Spleen (tissue), 11 donors: Measurements from ENCODE around the gene CD36. TPM values are rescaled to one million over a fixed set of nuclear protein-coding genes. Genes with fewer than 3 reads are reported as not detected.

Source experiments
- DNase-seq: peaks from one replicate; pipeline ENCODE4 v3.0.0-alpha.2; 2020
- H3K27ac ChIP-seq, 8 donors: fragments of 200-600 bp; sonication (generic) in 7 of 8; 1 replicate in 4 of 8; 2 replicates in 4 of 8; pipeline versions ENCODE4 v1.5.0 to v1.8.0; 2016 to 2021; ENCODE audit warnings: inconsistent platforms in 4 of 8, mild to moderate bottlenecking in 4 of 8, moderate library complexity in 1 of 8
- H3K27me3 ChIP-seq, 7 donors: fragments of 200-600 bp; sonication (generic) in 6 of 7; replicated peaks in 1 of 7; 1 replicate in 4 of 7; 2 replicates in 3 of 7; pipeline versions ENCODE4 v1.5.0 to v1.8.0; 2016 to 2021; ENCODE audit warnings: inconsistent platforms in 3 of 7, mild to moderate bottlenecking in 1 of 7
- H3K36me3 ChIP-seq, 6 donors: fragments of 200-600 bp; sonication (generic) in 5 of 6; 1 replicate in 4 of 6; 2 replicates in 2 of 6; pipeline versions ENCODE4 v1.5.0 to v1.8.0; 2016 to 2021; ENCODE audit warnings: inconsistent platforms in 2 of 6
- H3K4me1 ChIP-seq, 6 donors: fragments of 200-600 bp; sonication (generic) in 5 of 6; 1 replicate in 3 of 6; 2 replicates in 3 of 6; pipeline versions ENCODE4 v1.5.0 to v1.8.0; 2016 to 2021; ENCODE audit warnings: inconsistent platforms in 3 of 6
- H3K4me3 ChIP-seq, 8 donors: fragments of 200-600 bp; sonication (generic) in 7 of 8; 1 replicate in 4 of 8; 2 replicates in 4 of 8; pipeline versions ENCODE4 v1.5.0 to v1.8.0; 2016 to 2021; ENCODE audit warnings: inconsistent platforms in 4 of 8, mild to moderate bottlenecking in 4 of 8, moderate library complexity in 2 of 8
- H3K9me3 ChIP-seq, 8 donors: fragments of 200-600 bp; sonication (generic) in 7 of 8; 1 replicate in 4 of 8; 2 replicates in 4 of 8; pipeline versions ENCODE4 v1.5.0 to v1.8.0; 2016 to 2021; ENCODE audit warnings: inconsistent platforms in 4 of 8
- POLR2A ChIP-seq, 3 donors: fragments of 450-650 bp; IDR thresholded peaks; one replicate each; pipeline ENCODE4 v1.5.1; 2017; ENCODE audit warnings: antibody characterized with exemption in 3 of 3, mild to moderate bottlenecking in 1 of 3
- POLR2AphosphoS5 ChIP-seq, 3 donors: sonication (generic); formaldehyde crosslinking; IDR thresholded peaks; one replicate each; pipeline ENCODE4 v1.5.1; 2017; ENCODE audit warnings: antibody characterized with exemption in 3 of 3
- WGBS, 5 donors: extraction: QIAGEN DNeasy Blood & Tissue Kit in 3 of 5; methylation state at CpG; one replicate each; pipeline versions ENCODE4 v1.1.5 to v1.1.7; 2013 to 2018; 5-methylcytosine and 5-hydroxymethylcytosine counted together
- intact Hi-C: fragments of 100-400 bp; cut with DNase I; formaldehyde crosslinking; loops from one replicate; pipeline ENCODE4 v1.15.0; 2023; ENCODE audit warnings: low total_unique reads
- polyA plus RNA-seq, 3 donors: library from polyadenylated mRNA; stranded (reverse); fragments of 200-250 nt; gene quantifications; one replicate each; pipeline ENCODE4 v1.2.1, GENCODE V29; 2013
- total RNA-seq, 7 donors: library from RNA; depleted of rRNA in 3 of 7; stranded (reverse); fragments of >200 nt in 3 of 7; fragmentation: NEBNext Ultra II Directional in 4 of 7; extraction: Animal tissue kit (Norgen Biotek cat#: 25700) in 4 of 7; gene quantifications; one replicate each; pipeline versions ENCODE4 v1.1.0 to v1.2.1, GENCODE V29; 2016 to 2021
- TF ChIP-seq, protein P1 (sequence below), 11 experiments: fragments of 200-600 bp in 7 of 11; fragments of 450-650 bp in 4 of 11; sonication (generic) in 4 of 11; IDR thresholded peaks in 8 of 11; conservative IDR thresholded peaks in 3 of 11; 1 replicate in 7 of 11; 2 replicates in 4 of 11; pipeline versions ENCODE4 v1.4.0 to v1.8.0; 2016 to 2021; ENCODE audit warnings: antibody characterized with exemption in 11 of 11, inconsistent platforms in 4 of 11, mild to moderate bottlenecking in 1 of 11
- donor health status: healthy with polysubstance abuse.
- donor health status: DM: no; HTN: no; CAD: no; lungs with moderate emphysema.
- donor health status: DM: no; HTN: no; CAD: no.
- donor health status: Bipolar disorder and iron deficiency.
- donor health status: healthy.
- donor health status: DM: no; HTN: no; CAD: no.
- donor health status: DM: yes; HTN: yes; CAD: no.

Gene CD36
- total and polyA plus RNA-seq, 10 donors = 35.7 to 1,075 (median 595) TPM

DNA sequence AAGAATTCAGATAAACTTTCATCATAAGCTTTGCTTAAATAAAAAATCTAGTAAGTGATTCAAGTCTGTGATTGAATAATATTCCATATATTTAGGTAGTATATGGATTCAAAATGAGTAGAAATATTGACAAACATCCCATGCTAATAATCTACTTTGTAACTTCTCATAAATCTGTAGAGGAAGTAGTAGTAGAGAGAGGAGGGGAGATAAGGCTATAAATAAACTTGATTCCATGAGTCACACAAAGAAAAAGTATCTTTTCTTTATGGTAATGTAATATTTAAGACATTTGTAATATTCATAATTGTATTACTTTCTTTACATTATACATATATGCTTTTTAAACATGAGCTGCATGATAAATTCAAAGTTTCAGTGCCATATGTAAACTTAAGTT is 25.6 kb upstream of the CD36 start:
- TF ChIP-seq, protein P1, sequence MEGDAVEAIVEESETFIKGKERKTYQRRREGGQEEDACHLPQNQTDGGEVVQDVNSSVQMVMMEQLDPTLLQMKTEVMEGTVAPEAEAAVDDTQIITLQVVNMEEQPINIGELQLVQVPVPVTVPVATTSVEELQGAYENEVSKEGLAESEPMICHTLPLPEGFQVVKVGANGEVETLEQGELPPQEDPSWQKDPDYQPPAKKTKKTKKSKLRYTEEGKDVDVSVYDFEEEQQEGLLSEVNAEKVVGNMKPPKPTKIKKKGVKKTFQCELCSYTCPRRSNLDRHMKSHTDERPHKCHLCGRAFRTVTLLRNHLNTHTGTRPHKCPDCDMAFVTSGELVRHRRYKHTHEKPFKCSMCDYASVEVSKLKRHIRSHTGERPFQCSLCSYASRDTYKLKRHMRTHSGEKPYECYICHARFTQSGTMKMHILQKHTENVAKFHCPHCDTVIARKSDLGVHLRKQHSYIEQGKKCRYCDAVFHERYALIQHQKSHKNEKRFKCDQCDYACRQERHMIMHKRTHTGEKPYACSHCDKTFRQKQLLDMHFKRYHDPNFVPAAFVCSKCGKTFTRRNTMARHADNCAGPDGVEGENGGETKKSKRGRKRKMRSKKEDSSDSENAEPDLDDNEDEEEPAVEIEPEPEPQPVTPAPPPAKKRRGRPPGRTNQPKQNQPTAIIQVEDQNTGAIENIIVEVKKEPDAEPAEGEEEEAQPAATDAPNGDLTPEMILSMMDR (IDR thresholded peaks at IDR 0.05 in 8 of 11, conservative IDR thresholded peaks at IDR 0.05 in 3 of 11) = no peak
- no peak for TF ChIP-seq POLR2AphosphoS5 (IDR thresholded peaks at IDR 0.05)
- no peak for TF ChIP-seq POLR2A (IDR thresholded peaks at IDR 0.05)
- H3K4me3 ChIP-seq = no peak overlapping the region
- H3K9me3 ChIP-seq = no peaks in the 10 kb centered on the region
- no peak overlapping the region for H3K27ac ChIP-seq
- no peak for DNase-seq
- H3K27me3 ChIP-seq = no peaks in the 10 kb centered on the region
- no peaks in the 10 kb centered on the region for H3K36me3 ChIP-seq
- intact Hi-C loops = no loop called here
- peaks cover 0 to 41% (median 11%) of the 10 kb centered on the region in 6 donors for H3K4me1 ChIP-seq

DNA sequence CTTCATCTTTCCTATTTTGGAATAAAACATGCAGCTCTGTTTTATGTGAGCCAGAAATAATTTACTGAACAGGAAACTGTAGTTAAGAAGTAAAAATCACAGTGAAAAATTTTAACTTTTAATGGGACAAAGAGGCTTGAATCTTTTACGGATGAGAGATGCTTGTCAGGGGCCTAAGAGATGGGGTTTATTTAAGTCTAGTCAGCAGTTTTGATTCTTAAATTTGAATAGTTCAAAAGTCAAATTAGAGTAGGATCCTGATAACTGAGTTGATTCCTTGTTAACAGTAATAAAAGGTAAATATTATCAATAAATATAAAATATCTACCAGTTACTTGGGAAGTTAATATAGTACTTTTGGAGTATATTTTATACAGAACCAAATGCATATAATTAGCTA is 24.9 kb upstream of the CD36 start:
- TF ChIP-seq POLR2AphosphoS5 (IDR thresholded peaks at IDR 0.05) = no peak
- no peak for TF ChIP-seq POLR2A (IDR thresholded peaks at IDR 0.05)
- TF ChIP-seq, protein P1 (IDR thresholded peaks at IDR 0.05 in 8 of 11, conservative IDR thresholded peaks at IDR 0.05 in 3 of 11) = no peak
- intact Hi-C loops = no loop called here
- H3K9me3 ChIP-seq = peaks cover 0 to 2% (median 0%) of the 10 kb centered on the region in 8 donors
- H3K27ac ChIP-seq = no peak overlapping the region
- 79 to 89% (median 85%) methylated on average over 1 of the region's 1 CpG for WGBS, 5 donors
- H3K4me1 ChIP-seq = peaks cover 0 to 48% (median 12%) of the 10 kb centered on the region in 6 donors
- H3K27me3 ChIP-seq = no peaks in the 10 kb centered on the region
- H3K36me3 ChIP-seq = no peaks in the 10 kb centered on the region
- no peak for DNase-seq
- no peak overlapping the region for H3K4me3 ChIP-seq

DNA sequence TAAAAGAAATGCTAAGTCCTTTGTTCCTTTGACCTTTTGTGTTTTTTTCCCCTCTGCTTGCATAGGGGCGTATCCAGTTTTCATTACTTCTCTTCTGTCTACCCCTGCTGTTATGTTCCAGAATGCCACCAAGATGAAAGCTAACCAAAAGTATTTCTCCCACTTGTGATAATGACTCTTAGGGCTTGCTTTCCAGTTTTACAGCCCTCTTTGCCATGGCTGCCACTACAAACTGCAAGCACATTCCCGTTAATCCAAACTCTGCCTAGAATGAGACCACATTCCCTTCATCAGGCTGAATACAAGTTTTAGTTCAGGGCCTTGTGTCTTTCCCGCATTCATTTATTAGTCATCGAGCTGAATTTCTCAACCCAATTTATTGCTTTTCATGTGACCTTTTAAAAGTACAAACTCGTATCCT is 23.6 kb upstream of the CD36 start:
- Histone ChIP-seq H3K4me1 (peaks cover 0 to 49% (median 12%) of the 10 kb centered on the region in 6 donors), H3K27ac (peak overlapping the region in 6 of 8 donors; percentile 15 to 60 (median 40)), H3K4me3 (no peak overlapping the region), H3K9me3 (peaks cover 0 to 11% (median 0%) of the 10 kb centered on the region in 8 donors), H3K27me3 (no peaks in the 10 kb centered on the region), H3K36me3 (no peaks in the 10 kb centered on the region)
- intact Hi-C loops = no loop called here
- 47 to 81% (median 66%) methylated on average over 5 of the region's 5 CpGs for WGBS, 5 donors
- TF ChIP-seq POLR2AphosphoS5 (IDR thresholded peaks at IDR 0.05) = no peak
- no peak for TF ChIP-seq POLR2A (IDR thresholded peaks at IDR 0.05)
- TF ChIP-seq, protein P1 (IDR thresholded peaks at IDR 0.05 in 8 of 11, conservative IDR thresholded peaks at IDR 0.05 in 3 of 11) = no peak
- DNase-seq = no peak

DNA sequence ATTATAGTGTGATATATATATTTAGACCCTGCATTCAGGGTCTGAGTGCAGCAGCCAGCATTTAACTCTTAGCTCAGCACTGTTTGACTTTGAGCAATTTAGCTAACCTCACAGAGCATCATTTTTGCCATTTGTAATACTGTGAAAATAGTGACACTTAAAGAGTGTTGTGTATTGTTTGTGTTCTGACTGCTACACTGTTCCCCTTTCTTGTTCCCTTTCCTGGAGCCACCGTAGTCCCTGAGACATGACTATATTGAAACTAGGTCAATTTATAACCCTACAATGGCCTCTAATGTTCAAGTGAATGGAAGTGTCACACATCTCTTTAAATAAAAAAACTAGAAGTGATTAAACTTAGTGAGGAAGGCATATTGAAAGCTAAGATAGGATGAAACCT is 20.3 kb upstream of the CD36 start:
- Histone ChIP-seq H3K27ac (peak overlapping the region in 3 of 8 donors; percentile 51 to 72 (median 58)), H3K36me3 (no peaks in the 10 kb centered on the region), H3K9me3 (peaks cover 0 to 13% (median 0%) of the 10 kb centered on the region in 8 donors), H3K27me3 (no peaks in the 10 kb centered on the region), H3K4me1 (peaks cover 0 to 43% (median 4%) of the 10 kb centered on the region in 6 donors), H3K4me3 (no peak overlapping the region)
- 7 to 50% (median 15%) methylated on average over 1 of the region's 1 CpG for WGBS, 5 donors
- no peak for TF ChIP-seq POLR2AphosphoS5 (IDR thresholded peaks at IDR 0.05)
- TF ChIP-seq, protein P1 (IDR thresholded peaks at IDR 0.05 in 8 of 11, conservative IDR thresholded peaks at IDR 0.05 in 3 of 11) = no peak
- TF ChIP-seq POLR2A (IDR thresholded peaks at IDR 0.05) = no peak
- intact Hi-C loops = no loop called here
- DNase-seq = no peak
